Stomach (tissue), 4 donors: ENCODE measurements around the gene SUMO3.

Experiments used
- CTCF ChIP-seq, 7 experiments: fragments of 450-650 bp in 4 of 7; fragments of 200-600 bp in 3 of 7; sonication (generic) in 3 of 7; IDR thresholded peaks; one replicate each; pipeline ENCODE4 v1.5.1; 2016 to 2019; ENCODE audit warnings: antibody characterized with exemption in 7 of 7, control low read depth in 2 of 7, mild to moderate bottlenecking in 1 of 7
- EP300 ChIP-seq: sonication (generic); formaldehyde crosslinking; IDR thresholded peaks from one replicate; pipeline ENCODE4 v1.6.1; 2017; ENCODE audit warnings: antibody characterized with exemption
- POLR2A ChIP-seq, 4 donors: fragments of 450-650 bp; IDR thresholded peaks; one replicate each; pipeline ENCODE4 v1.6.1; 2016; ENCODE audit warnings: antibody characterized with exemption in 4 of 4, control low read depth in 2 of 4, mild to moderate bottlenecking in 1 of 4, moderate library complexity in 1 of 4

- TF ChIP-seq CTCF (IDR thresholded peaks at IDR 0.05) (no peak), POLR2A (IDR thresholded peaks at IDR 0.05) (no peak), EP300 (no peak)
These were observed 4.1 kb downstream of the SUMO3 start for GRCh38 chr21:44813727-44814126.
